ENCODE measurements around the gene DTNB.

GRCh38 chr2:25548601-25549000, 124.8 kb downstream of the DTNB start:
- TF ChIP-seq POLR2A (IDR thresholded peaks at IDR 0.05) (no peak), CTCF (IDR thresholded peaks at IDR 0.05) (no peak), POLR2AphosphoS5 (IDR thresholded peaks at IDR 0.05; ENCODE audit: insufficient read depth in 1 of 2, low read depth in 1 of 2) (no peak)

All from vagina (tissue), 2 donors.